Retina (tissue), 1 donor: ENCODE results near the gene ST6GALNAC3.

Experiments
- DNase-seq: peaks from one replicate; pipeline ENCODE4 v3.0.0-alpha.2; 2016

ST6GALNAC3 gene

GRCh38 chr1:76371941-76372340 lies 297.4 kb downstream of the ST6GALNAC3 start:
- no peak for DNase-seq

- no peak for DNase-seq
Measured at GRCh38 chr1:76374086-76374485, 299.5 kb downstream of the ST6GALNAC3 start.

- no peak for DNase-seq
Measured at GRCh38 chr1:76377247-76377646, 302.7 kb downstream of the ST6GALNAC3 start.

- DNase-seq = no peak
Measured at GRCh38 chr1:76379506-76379905, 305.0 kb downstream of the ST6GALNAC3 start.

GRCh38 chr1:76381450-76382097 lies 307.0 kb downstream of the ST6GALNAC3 start:
- DNase-seq = no peak

GRCh38 chr1:76388261-76388660 lies 313.7 kb downstream of the ST6GALNAC3 start:
- no peak for DNase-seq

GRCh38 chr1:76390456-76390855 lies 315.9 kb downstream of the ST6GALNAC3 start:
- DNase-seq = no peak

- no peak for DNase-seq
Measured at GRCh38 chr1:76395059-76395458, 320.5 kb downstream of the ST6GALNAC3 start.

- DNase-seq = no peak
Measured at GRCh38 chr1:76402128-76402527, 327.6 kb downstream of the ST6GALNAC3 start.

- DNase-seq = no peak
Measured at GRCh38 chr1:76408303-76408702, 333.8 kb downstream of the ST6GALNAC3 start.

- DNase-seq = no peak
Measured at GRCh38 chr1:76410499-76410898, 336.0 kb downstream of the ST6GALNAC3 start.

GRCh38 chr1:76418531-76418930 lies 344.0 kb downstream of the ST6GALNAC3 start:
- no peak for DNase-seq

- DNase-seq = no peak
Measured at GRCh38 chr1:76419603-76420002, 345.1 kb downstream of the ST6GALNAC3 start.

- DNase-seq = no peak
Measured at GRCh38 chr1:76425201-76426145, 350.9 kb downstream of the ST6GALNAC3 start.

GRCh38 chr1:76426606-76427005 lies 352.1 kb downstream of the ST6GALNAC3 start:
- DNase-seq = no peak

- DNase-seq = no peak
Measured at GRCh38 chr1:76428028-76428427, 353.5 kb downstream of the ST6GALNAC3 start.

GRCh38 chr1:76430531-76430930 lies 356.0 kb downstream of the ST6GALNAC3 start:
- DNase-seq = no peak

- DNase-seq = peak; percentile 25
Measured at GRCh38 chr1:76433526-76433925, 359.0 kb downstream of the ST6GALNAC3 start.

- no peak for DNase-seq
Measured at GRCh38 chr1:76443217-76443616, 368.7 kb downstream of the ST6GALNAC3 start.

- no peak for DNase-seq
Measured at GRCh38 chr1:76444773-76445172, 370.2 kb downstream of the ST6GALNAC3 start.

- no peak for DNase-seq
Measured at GRCh38 chr1:76450229-76450628, 375.7 kb downstream of the ST6GALNAC3 start.

GRCh38 chr1:76463278-76463677 lies 388.7 kb downstream of the ST6GALNAC3 start:
- no peak for DNase-seq

- DNase-seq = no peak
Measured at GRCh38 chr1:76463849-76464248, 389.3 kb downstream of the ST6GALNAC3 start.

- DNase-seq = no peak
Measured at GRCh38 chr1:76465030-76465429, 390.5 kb downstream of the ST6GALNAC3 start.
